GM18502 (cell line): Measurements from ENCODE around the gene TNIK.
A peak's percentile ranks its signal among the peaks of the same experiment; 100 is the strongest.

Experiments used
- ATAC-seq: cut with Tn5 transposase; IDR thresholded peaks from one replicate; pipeline ENCODE4 v1.9.1; 2021; ENCODE audit warnings: mild to moderate bottlenecking; ENCODE audit not compliant: unreplicated experiment, poor library complexity

The TNIK gene

GRCh38 chr3:171459942-171460724 lies at the start of gene TNIK:
Gene TNIK (minus strand): TSS chr3:171460405. CDS start chr3:171460063, 342 bp downstream.
- ATAC-seq: peak; percentile 79

GRCh38 chr3:171508676-171509075 lies 48.5 kb upstream of the TNIK start:
- ATAC-seq: no peak

GRCh38 chr3:171508206-171508605 lies 48.0 kb upstream of the TNIK start:
- ATAC-seq: no peak

GRCh38 chr3:171506743-171507319 lies 46.6 kb upstream of the TNIK start:
- ATAC-seq: no peak

GRCh38 chr3:171505822-171506333 lies 45.7 kb upstream of the TNIK start:
- ATAC-seq: no peak

- no peak for ATAC-seq
Measured at GRCh38 chr3:171504376-171504775, 44.2 kb upstream of the TNIK start.

GRCh38 chr3:171503817-171504216 lies 43.6 kb upstream of the TNIK start:
- no peak for ATAC-seq

- ATAC-seq: no peak
Measured at GRCh38 chr3:171498921-171499320, 38.7 kb upstream of the TNIK start.

- ATAC-seq: no peak
Measured at GRCh38 chr3:171497468-171497867, 37.3 kb upstream of the TNIK start.

GRCh38 chr3:171495413-171495812 lies 35.2 kb upstream of the TNIK start:
- ATAC-seq: no peak

- no peak for ATAC-seq
Measured at GRCh38 chr3:171494457-171495109, 34.4 kb upstream of the TNIK start.

- no peak for ATAC-seq
Measured at GRCh38 chr3:171491361-171491760, 31.2 kb upstream of the TNIK start.

- no peak for ATAC-seq
Measured at GRCh38 chr3:171490901-171491300, 30.7 kb upstream of the TNIK start.

- ATAC-seq: no peak
Measured at GRCh38 chr3:171489348-171489747, 29.1 kb upstream of the TNIK start.

- no peak for ATAC-seq
Measured at GRCh38 chr3:171488479-171488878, 28.3 kb upstream of the TNIK start.

GRCh38 chr3:171487382-171487781 lies 27.2 kb upstream of the TNIK start:
- ATAC-seq: no peak

- ATAC-seq: no peak
Measured at GRCh38 chr3:171485338-171485737, 25.1 kb upstream of the TNIK start.

GRCh38 chr3:171481011-171481410 lies 20.8 kb upstream of the TNIK start:
- ATAC-seq: peak; percentile 18

GRCh38 chr3:171480526-171480925 lies 20.3 kb upstream of the TNIK start:
- ATAC-seq: peak; percentile 88

- no peak for ATAC-seq
Measured at GRCh38 chr3:171476532-171477102, 16.4 kb upstream of the TNIK start.

- no peak for ATAC-seq
Measured at GRCh38 chr3:171472552-171472951, 12.3 kb upstream of the TNIK start.
